ENCODE data around the gene RELN.
A peak's percentile ranks its signal among the peaks of the same experiment; 100 is the strongest.
"Not testable (repeated sequence)": the region's sequence is repeated elsewhere in the genome, so short reads cannot be mapped to it uniquely, and the experiment has no call there.

Gene RELN

GRCh38 chr7:103940382-103941268, 48.8 kb downstream of the RELN start:
- no peak for DNase-seq

GRCh38 chr7:103937680-103938079, 51.8 kb downstream of the RELN start:
- DNase-seq = no peak

- no peak for DNase-seq
Measured at GRCh38 chr7:103936558-103936957, 52.9 kb downstream of the RELN start.

GRCh38 chr7:103934508-103934907, 55.0 kb downstream of the RELN start:
- DNase-seq = no peak

- DNase-seq = no peak
Measured at GRCh38 chr7:103932389-103932788, 57.1 kb downstream of the RELN start.

GRCh38 chr7:103929901-103930311, 59.6 kb downstream of the RELN start:
- no peak for DNase-seq

GRCh38 chr7:103928581-103928980, 60.9 kb downstream of the RELN start:
- DNase-seq = no peak

GRCh38 chr7:103924184-103924583, 65.3 kb downstream of the RELN start:
- DNase-seq = no peak

GRCh38 chr7:103922407-103922806, 67.1 kb downstream of the RELN start:
- DNase-seq = no peak

GRCh38 chr7:103921692-103922091, 67.8 kb downstream of the RELN start:
- no peak for DNase-seq

GRCh38 chr7:103919272-103919868, 70.1 kb downstream of the RELN start:
- no peak for DNase-seq

- DNase-seq = no peak
Measured at GRCh38 chr7:103918631-103919271, 70.7 kb downstream of the RELN start.

- no peak for DNase-seq
Measured at GRCh38 chr7:103915680-103916357, 73.6 kb downstream of the RELN start.

- DNase-seq = no peak
Measured at GRCh38 chr7:103914147-103914899, 75.1 kb downstream of the RELN start.

- DNase-seq = no peak
Measured at GRCh38 chr7:103912891-103913605, 76.4 kb downstream of the RELN start.

- not testable (repeated sequence) for DNase-seq
Measured at GRCh38 chr7:103911015-103911414, 78.4 kb downstream of the RELN start.

- DNase-seq = no peak
Measured at GRCh38 chr7:103905997-103906396, 83.5 kb downstream of the RELN start.

GRCh38 chr7:103902917-103903316, 86.5 kb downstream of the RELN start:
- DNase-seq = no peak

GRCh38 chr7:103896826-103897225, 92.6 kb downstream of the RELN start:
- not testable (repeated sequence) for DNase-seq

GRCh38 chr7:103894656-103895596, 94.5 kb downstream of the RELN start:
- DNase-seq = peak; percentile 33

- no peak for DNase-seq
Measured at GRCh38 chr7:103893350-103893749, 96.1 kb downstream of the RELN start.

Measured in NCI-H1105 (cell line).